ENCODE data around the gene TNS3. TPM values are rescaled to one million over a fixed set of nuclear protein-coding genes. Genes with fewer than 3 reads are reported as not detected.

TNS3 gene
- total RNA-seq, 5 donors from 2014 or later (not counting 1 experiment from before 2014, with no cell fraction given): 0.58 to 3.7 (median 2.0) TPM

- 77% methylated on average over 5 of the region's 10 CpGs for WGBS (ENCODE audit: insufficient coverage)
- no peak overlapping the region for H3K4me3 ChIP-seq (ENCODE audit: control insufficient read depth in 1 of 2, extremely low read depth in 1 of 2, low read length in 1 of 2)
- ATAC-seq (replicated peaks in 1 of 4): no peak
- no peaks in the 10 kb centered on the region for H3K4me1 Mint-ChIP-seq
- H3K4me3 Mint-ChIP-seq: no peak overlapping the region
- ChIA-PET CTCF (no interaction called here), POLR2A (no interaction called here)
- no peaks in the 10 kb centered on the region for H3K36me3 Mint-ChIP-seq
- no peak overlapping the region for H3K27ac ChIP-seq (ENCODE audit: low read length)
- peaks cover 0 to 3% of the 10 kb centered on the region in 2 donors for H3K27me3 Mint-ChIP-seq
- H3K9me3 Mint-ChIP-seq: no peaks in the 10 kb centered on the region
- H3K27ac Mint-ChIP-seq: no peak overlapping the region
- H3K4me1 ChIP-seq (ENCODE audit: control insufficient read depth in 1 of 2, extremely low read depth in 1 of 2, insufficient read depth in 2 of 2, low read length in 2 of 2): no peaks in the 10 kb centered on the region
- peaks cover 0 to 9% of the 10 kb centered on the region in 2 experiments for H3K27me3 ChIP-seq (replicated peaks in 1 of 2; ENCODE audit: control insufficient read depth in 2 of 2, extremely low read depth in 1 of 2, insufficient read depth in 2 of 2, low read length in 1 of 2)
- H3K36me3 ChIP-seq (ENCODE audit: control insufficient read depth in 2 of 2, extremely low read depth in 1 of 2, insufficient read depth in 1 of 2, low read length in 1 of 2): no peaks in the 10 kb centered on the region
- H3K9me3 ChIP-seq: no peaks in the 10 kb centered on the region
- no peak for DNase-seq
Observed at GRCh38 chr7:47371733-47372368, 210.1 kb downstream of the TNS3 start.

GRCh38 chr7:47371317-47371716 lies 210.6 kb downstream of the TNS3 start:
- H3K9me3 ChIP-seq: no peaks in the 10 kb centered on the region
- no peak overlapping the region for H3K4me3 Mint-ChIP-seq
- H3K4me3 ChIP-seq (ENCODE audit: control insufficient read depth in 1 of 2, extremely low read depth in 1 of 2, low read length in 1 of 2): no peak overlapping the region
- ATAC-seq (replicated peaks in 1 of 4) (no peak), DNase-seq (no peak)
- H3K4me1 Mint-ChIP-seq: no peaks in the 10 kb centered on the region
- H3K36me3 ChIP-seq (ENCODE audit: control insufficient read depth in 2 of 2, extremely low read depth in 1 of 2, insufficient read depth in 1 of 2, low read length in 1 of 2): no peaks in the 10 kb centered on the region
- H3K36me3 Mint-ChIP-seq: no peaks in the 10 kb centered on the region
- no peak overlapping the region for H3K27ac ChIP-seq (ENCODE audit: low read length)
- H3K9me3 Mint-ChIP-seq: no peaks in the 10 kb centered on the region
- 71% methylated on average over 1 of the region's 1 CpG for WGBS (ENCODE audit: insufficient coverage)
- H3K4me1 ChIP-seq (ENCODE audit: control insufficient read depth in 1 of 2, extremely low read depth in 1 of 2, insufficient read depth in 2 of 2, low read length in 2 of 2): no peaks in the 10 kb centered on the region
- no peak overlapping the region for H3K27ac Mint-ChIP-seq
- H3K27me3 Mint-ChIP-seq: peaks cover 0 to 3% of the 10 kb centered on the region in 2 donors
- H3K27me3 ChIP-seq (replicated peaks in 1 of 2; ENCODE audit: control insufficient read depth in 2 of 2, extremely low read depth in 1 of 2, insufficient read depth in 2 of 2, low read length in 1 of 2): peaks cover 0 to 9% of the 10 kb centered on the region in 2 experiments
- ChIA-PET CTCF (no interaction called here), POLR2A (no interaction called here)

GRCh38 chr7:47370461-47371042 lies 211.4 kb downstream of the TNS3 start:
- no peak overlapping the region for H3K27ac Mint-ChIP-seq
- H3K9me3 Mint-ChIP-seq: no peaks in the 10 kb centered on the region
- H3K4me3 Mint-ChIP-seq: no peak overlapping the region
- H3K36me3 Mint-ChIP-seq: no peaks in the 10 kb centered on the region
- H3K27me3 ChIP-seq (replicated peaks in 1 of 2; ENCODE audit: control insufficient read depth in 2 of 2, extremely low read depth in 1 of 2, insufficient read depth in 2 of 2, low read length in 1 of 2): peaks cover 0 to 9% of the 10 kb centered on the region in 2 experiments
- H3K36me3 ChIP-seq (ENCODE audit: control insufficient read depth in 2 of 2, extremely low read depth in 1 of 2, insufficient read depth in 1 of 2, low read length in 1 of 2): no peaks in the 10 kb centered on the region
- ATAC-seq (replicated peaks in 1 of 4): no peak
- no peaks in the 10 kb centered on the region for H3K4me1 Mint-ChIP-seq
- POLR2A ChIA-PET: no interaction called here
- WGBS (ENCODE audit: insufficient coverage): 94% methylated on average over 14 of the region's 15 CpGs
- H3K4me1 ChIP-seq (ENCODE audit: control insufficient read depth in 1 of 2, extremely low read depth in 1 of 2, insufficient read depth in 2 of 2, low read length in 2 of 2): no peaks in the 10 kb centered on the region
- no peaks in the 10 kb centered on the region for H3K9me3 ChIP-seq
- no peak overlapping the region for H3K27ac ChIP-seq (ENCODE audit: low read length)
- CTCF ChIA-PET: no interaction called here
- H3K4me3 ChIP-seq (ENCODE audit: control insufficient read depth in 1 of 2, extremely low read depth in 1 of 2, low read length in 1 of 2): no peak overlapping the region
- H3K27me3 Mint-ChIP-seq: peaks cover 0 to 3% of the 10 kb centered on the region in 2 donors
- no peak for DNase-seq

- no peaks in the 10 kb centered on the region for H3K9me3 Mint-ChIP-seq
- Histone ChIP-seq H3K27ac (ENCODE audit: low read length) (no peak overlapping the region), H3K27me3 (replicated peaks in 1 of 2; ENCODE audit: control insufficient read depth in 2 of 2, extremely low read depth in 1 of 2, insufficient read depth in 2 of 2, low read length in 1 of 2) (peaks cover 0 to 9% of the 10 kb centered on the region in 2 experiments), H3K36me3 (ENCODE audit: control insufficient read depth in 2 of 2, extremely low read depth in 1 of 2, insufficient read depth in 1 of 2, low read length in 1 of 2) (no peaks in the 10 kb centered on the region), H3K4me1 (ENCODE audit: control insufficient read depth in 1 of 2, extremely low read depth in 1 of 2, insufficient read depth in 2 of 2, low read length in 2 of 2) (no peaks in the 10 kb centered on the region), H3K9me3 (no peaks in the 10 kb centered on the region), H3K4me3 (ENCODE audit: control insufficient read depth in 1 of 2, extremely low read depth in 1 of 2, low read length in 1 of 2) (no peak overlapping the region)
- ATAC-seq (replicated peaks in 1 of 4) (no peak), DNase-seq (no peak)
- peaks cover 0 to 3% of the 10 kb centered on the region in 2 donors for H3K27me3 Mint-ChIP-seq
- no peaks in the 10 kb centered on the region for H3K4me1 Mint-ChIP-seq
- no peaks in the 10 kb centered on the region for H3K36me3 Mint-ChIP-seq
- WGBS (ENCODE audit: insufficient coverage): 97% methylated on average over 3 of the region's 3 CpGs
- CTCF ChIA-PET: no interaction called here
- POLR2A ChIA-PET: no interaction called here
- no peak overlapping the region for H3K27ac Mint-ChIP-seq
- H3K4me3 Mint-ChIP-seq: no peak overlapping the region
Observed at GRCh38 chr7:47369736-47370135, 212.2 kb downstream of the TNS3 start.

- no peak overlapping the region for H3K27ac ChIP-seq (ENCODE audit: low read length)
- H3K4me3 ChIP-seq (ENCODE audit: control insufficient read depth in 1 of 2, extremely low read depth in 1 of 2, low read length in 1 of 2): no peak overlapping the region
- no peaks in the 10 kb centered on the region for H3K36me3 ChIP-seq (ENCODE audit: control insufficient read depth in 2 of 2, extremely low read depth in 1 of 2, insufficient read depth in 1 of 2, low read length in 1 of 2)
- H3K27me3 ChIP-seq (replicated peaks in 1 of 2; ENCODE audit: control insufficient read depth in 2 of 2, extremely low read depth in 1 of 2, insufficient read depth in 2 of 2, low read length in 1 of 2): peaks cover 0 to 7% of the 10 kb centered on the region in 2 experiments
- no peaks in the 10 kb centered on the region for H3K36me3 Mint-ChIP-seq
- CTCF ChIA-PET: no interaction called here
- H3K27ac Mint-ChIP-seq: no peak overlapping the region
- no peaks in the 10 kb centered on the region for H3K4me1 ChIP-seq (ENCODE audit: control insufficient read depth in 1 of 2, extremely low read depth in 1 of 2, insufficient read depth in 2 of 2, low read length in 2 of 2)
- H3K4me1 Mint-ChIP-seq: no peaks in the 10 kb centered on the region
- POLR2A ChIA-PET: interaction anchor here in 1 of 2 donors (0.5 kb wide), 1 partner anchor 75 kb away, joined by 3 read pairs; no protein-coding TSS in a partner anchor
- no peak overlapping the region for H3K4me3 Mint-ChIP-seq
- 86% methylated on average over 14 of the region's 18 CpGs for WGBS (ENCODE audit: insufficient coverage)
- H3K9me3 ChIP-seq: no peaks in the 10 kb centered on the region
- peaks cover 0 to 3% of the 10 kb centered on the region in 2 donors for H3K27me3 Mint-ChIP-seq
- DNase-seq (no peak), ATAC-seq (replicated peaks in 1 of 4) (no peak)
- H3K9me3 Mint-ChIP-seq: no peaks in the 10 kb centered on the region
Observed at GRCh38 chr7:47368190-47368812, 213.6 kb downstream of the TNS3 start.

GRCh38 chr7:47367369-47367768 lies 214.5 kb downstream of the TNS3 start:
- Histone ChIP-seq H3K9me3 (no peaks in the 10 kb centered on the region), H3K4me3 (ENCODE audit: control insufficient read depth in 1 of 2, extremely low read depth in 1 of 2, low read length in 1 of 2) (no peak overlapping the region), H3K4me1 (ENCODE audit: control insufficient read depth in 1 of 2, extremely low read depth in 1 of 2, insufficient read depth in 2 of 2, low read length in 2 of 2) (no peaks in the 10 kb centered on the region), H3K27ac (ENCODE audit: low read length) (no peak overlapping the region), H3K36me3 (ENCODE audit: control insufficient read depth in 2 of 2, extremely low read depth in 1 of 2, insufficient read depth in 1 of 2, low read length in 1 of 2) (no peaks in the 10 kb centered on the region), H3K27me3 (replicated peaks in 1 of 2; ENCODE audit: control insufficient read depth in 2 of 2, extremely low read depth in 1 of 2, insufficient read depth in 2 of 2, low read length in 1 of 2) (peaks cover 0 to 7% of the 10 kb centered on the region in 2 experiments)
- 75% methylated on average over 5 of the region's 5 CpGs for WGBS (ENCODE audit: insufficient coverage)
- no peak overlapping the region for H3K4me3 Mint-ChIP-seq
- ChIA-PET CTCF (no interaction called here), POLR2A (no interaction called here)
- no peaks in the 10 kb centered on the region for H3K9me3 Mint-ChIP-seq
- no peaks in the 10 kb centered on the region for H3K4me1 Mint-ChIP-seq
- no peaks in the 10 kb centered on the region for H3K36me3 Mint-ChIP-seq
- no peak overlapping the region for H3K27ac Mint-ChIP-seq
- ATAC-seq (replicated peaks in 1 of 4) (no peak), DNase-seq (no peak)
- peaks cover 0 to 3% of the 10 kb centered on the region in 2 donors for H3K27me3 Mint-ChIP-seq
